Vagina (tissue), 2 donors: ENCODE measurements around the gene MYL7. TPM values are rescaled to one million over a fixed set of nuclear protein-coding genes. Genes with fewer than 3 reads are reported as not detected.

Experiments used
- DNase-seq, 2 donors: peaks; one replicate each; pipeline ENCODE4 v3.0.0-alpha.2; 2017; ENCODE audit errors: extremely low spot score in 2 of 2
- H3K27ac ChIP-seq: fragments of 200-600 bp; sonication (generic); one replicate; pipeline ENCODE4 v1.5.1; 2019
- H3K27me3 ChIP-seq: fragments of 200-600 bp; sonication (generic); one replicate; pipeline ENCODE4 v1.5.1; 2019
- H3K36me3 ChIP-seq, 2 donors: fragments of 200-600 bp; sonication (generic); one replicate each; pipeline ENCODE4 v1.5.1; 2017 to 2019
- H3K4me1 ChIP-seq: fragments of 200-600 bp; sonication (generic); one replicate; pipeline ENCODE4 v1.5.1; 2019
- H3K4me3 ChIP-seq, 2 donors: fragments of 200-600 bp; sonication (generic); 1 replicate in 1 of 2; 2 replicates in 1 of 2; pipeline ENCODE4 v1.5.1; 2016 to 2019
- H3K9me3 ChIP-seq: fragments of 200-600 bp; sonication (generic); one replicate; pipeline ENCODE4 v1.5.1; 2019
- POLR2A ChIP-seq, 2 donors: fragments of 450-650 bp; IDR thresholded peaks; one replicate each; pipeline ENCODE4 v1.6.1; 2017; ENCODE audit warnings: antibody characterized with exemption in 2 of 2, mild to moderate bottlenecking in 2 of 2, moderate library complexity in 2 of 2
- POLR2AphosphoS5 ChIP-seq, 2 donors: sonication (generic); formaldehyde crosslinking; IDR thresholded peaks; one replicate each; pipeline ENCODE4 v1.9.0; 2017; ENCODE audit warnings: antibody characterized with exemption in 2 of 2, mild to moderate bottlenecking in 2 of 2, low read depth in 1 of 2; ENCODE audit not compliant: insufficient read depth in 1 of 2
- intact Hi-C: fragments of 100-400 bp; cut with DNase I; formaldehyde crosslinking; loops from one replicate; pipeline ENCODE4 v1.15.1; 2023
- total RNA-seq: library from RNA; depleted of rRNA; stranded (reverse); fragments of >200 nt; gene quantifications from one replicate; pipeline ENCODE4 v1.2.3, GENCODE V29; 2016
- TF ChIP-seq, protein P1 (sequence below), 3 experiments: fragments of 450-650 bp in 2 of 3; fragments of 200-600 bp in 1 of 3; sonication (generic) in 1 of 3; IDR thresholded peaks; one replicate each; pipeline ENCODE4 v1.5.1; 2017 to 2019; ENCODE audit warnings: antibody characterized with exemption in 3 of 3, mild to moderate bottlenecking in 2 of 3, moderate library complexity in 2 of 3

Gene MYL7
- total RNA-seq, 1 donor from 2014 or later = not detected

- H3K36me3 ChIP-seq = no peaks in the 10 kb centered on the region
- H3K27ac ChIP-seq = no peak overlapping the region
- no peak overlapping the region for H3K4me3 ChIP-seq
- DNase-seq = no peak
- H3K9me3 ChIP-seq = no peaks in the 10 kb centered on the region
- intact Hi-C loops = no loop called here
- no peaks in the 10 kb centered on the region for H3K27me3 ChIP-seq
- H3K4me1 ChIP-seq = peaks cover 20% of the 10 kb centered on the region
- TF ChIP-seq POLR2AphosphoS5 (IDR thresholded peaks at IDR 0.05; ENCODE audit: insufficient read depth in 1 of 2, low read depth in 1 of 2) = no peak
- TF ChIP-seq POLR2A (IDR thresholded peaks at IDR 0.05) = no peak
- TF ChIP-seq, protein P1, sequence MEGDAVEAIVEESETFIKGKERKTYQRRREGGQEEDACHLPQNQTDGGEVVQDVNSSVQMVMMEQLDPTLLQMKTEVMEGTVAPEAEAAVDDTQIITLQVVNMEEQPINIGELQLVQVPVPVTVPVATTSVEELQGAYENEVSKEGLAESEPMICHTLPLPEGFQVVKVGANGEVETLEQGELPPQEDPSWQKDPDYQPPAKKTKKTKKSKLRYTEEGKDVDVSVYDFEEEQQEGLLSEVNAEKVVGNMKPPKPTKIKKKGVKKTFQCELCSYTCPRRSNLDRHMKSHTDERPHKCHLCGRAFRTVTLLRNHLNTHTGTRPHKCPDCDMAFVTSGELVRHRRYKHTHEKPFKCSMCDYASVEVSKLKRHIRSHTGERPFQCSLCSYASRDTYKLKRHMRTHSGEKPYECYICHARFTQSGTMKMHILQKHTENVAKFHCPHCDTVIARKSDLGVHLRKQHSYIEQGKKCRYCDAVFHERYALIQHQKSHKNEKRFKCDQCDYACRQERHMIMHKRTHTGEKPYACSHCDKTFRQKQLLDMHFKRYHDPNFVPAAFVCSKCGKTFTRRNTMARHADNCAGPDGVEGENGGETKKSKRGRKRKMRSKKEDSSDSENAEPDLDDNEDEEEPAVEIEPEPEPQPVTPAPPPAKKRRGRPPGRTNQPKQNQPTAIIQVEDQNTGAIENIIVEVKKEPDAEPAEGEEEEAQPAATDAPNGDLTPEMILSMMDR (IDR thresholded peaks at IDR 0.05) = no peak
Measured at GRCh38 chr7:44143646-44144250, 2.6 kb upstream of the MYL7 start.

DNA sequence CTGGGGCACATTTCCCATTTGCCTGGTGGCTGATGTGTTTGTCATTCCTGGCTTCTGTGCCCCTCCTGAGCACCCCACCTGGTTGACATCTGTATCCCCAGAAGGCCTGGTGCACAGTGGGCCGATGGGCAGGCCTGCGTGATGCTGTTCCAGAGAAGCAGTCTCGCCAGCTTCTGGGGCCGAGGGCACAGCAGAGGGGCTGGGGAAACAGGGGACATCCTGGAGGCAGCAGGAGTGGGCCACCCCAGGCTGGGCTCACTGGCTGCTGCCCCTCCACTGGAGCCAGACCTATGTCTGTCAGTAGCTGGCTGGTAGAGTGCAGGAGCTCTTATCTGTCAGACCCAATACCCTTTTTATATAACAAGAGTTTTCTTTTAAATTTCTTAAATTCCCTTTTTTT lies 896 bp upstream of the MYL7 start:
- H3K4me1 ChIP-seq = peaks cover 20% of the 10 kb centered on the region
- no peaks in the 10 kb centered on the region for H3K9me3 ChIP-seq
- TF ChIP-seq POLR2A (IDR thresholded peaks at IDR 0.05) (no peak), POLR2AphosphoS5 (IDR thresholded peaks at IDR 0.05; ENCODE audit: insufficient read depth in 1 of 2, low read depth in 1 of 2) (no peak)
- TF ChIP-seq, protein P1 (IDR thresholded peaks at IDR 0.05) = no peak
- no peak overlapping the region for H3K27ac ChIP-seq
- H3K4me3 ChIP-seq = no peak overlapping the region
- no peaks in the 10 kb centered on the region for H3K27me3 ChIP-seq
- H3K36me3 ChIP-seq = no peaks in the 10 kb centered on the region
- intact Hi-C loops = no loop called here
- DNase-seq = no peak

GRCh38 chr7:44140341-44140740 lies 791 bp downstream of the MYL7 start:
- no peak for DNase-seq
- Histone ChIP-seq H3K27ac (no peak overlapping the region), H3K9me3 (no peaks in the 10 kb centered on the region), H3K4me3 (no peak overlapping the region), H3K4me1 (peaks cover 7% of the 10 kb centered on the region), H3K27me3 (no peaks in the 10 kb centered on the region), H3K36me3 (no peaks in the 10 kb centered on the region)
- intact Hi-C loops = no loop called here
- no peak for TF ChIP-seq POLR2A (IDR thresholded peaks at IDR 0.05)
- TF ChIP-seq, protein P1 (IDR thresholded peaks at IDR 0.05) = no peak
- TF ChIP-seq POLR2AphosphoS5 (IDR thresholded peaks at IDR 0.05; ENCODE audit: insufficient read depth in 1 of 2, low read depth in 1 of 2) = no peak

- Histone ChIP-seq H3K4me1 (no peaks in the 10 kb centered on the region), H3K27ac (no peak overlapping the region), H3K27me3 (no peaks in the 10 kb centered on the region), H3K4me3 (no peak overlapping the region), H3K36me3 (no peaks in the 10 kb centered on the region), H3K9me3 (no peaks in the 10 kb centered on the region)
- intact Hi-C loops = no loop called here
- DNase-seq = no peak
- TF ChIP-seq POLR2AphosphoS5 (IDR thresholded peaks at IDR 0.05; ENCODE audit: insufficient read depth in 1 of 2, low read depth in 1 of 2) = no peak
- no peak for TF ChIP-seq POLR2A (IDR thresholded peaks at IDR 0.05)
- TF ChIP-seq, protein P1 (IDR thresholded peaks at IDR 0.05) = no peak
Measured at GRCh38 chr7:44139311-44140010, 1.7 kb downstream of the MYL7 start.

- no peaks in the 10 kb centered on the region for H3K4me1 ChIP-seq
- no peaks in the 10 kb centered on the region for H3K27me3 ChIP-seq
- no peaks in the 10 kb centered on the region for H3K36me3 ChIP-seq
- intact Hi-C loops = no loop called here
- DNase-seq = no peak
- no peaks in the 10 kb centered on the region for H3K9me3 ChIP-seq
- H3K27ac ChIP-seq = no peak overlapping the region
- H3K4me3 ChIP-seq = no peak overlapping the region
- TF ChIP-seq, protein P1 (IDR thresholded peaks at IDR 0.05) = no peak
- no peak for TF ChIP-seq POLR2A (IDR thresholded peaks at IDR 0.05)
- no peak for TF ChIP-seq POLR2AphosphoS5 (IDR thresholded peaks at IDR 0.05; ENCODE audit: insufficient read depth in 1 of 2, low read depth in 1 of 2)
Measured at GRCh38 chr7:44138698-44139097, 2.4 kb downstream of the MYL7 start.
